ENCODE results near the gene DDX10. TPM values are rescaled to one million over a fixed set of nuclear protein-coding genes. Genes with fewer than 3 reads are reported as not detected.

Gene DDX10
- total RNA-seq, 1 experiment from 2014 or later, result 28.0 TPM

DNA sequence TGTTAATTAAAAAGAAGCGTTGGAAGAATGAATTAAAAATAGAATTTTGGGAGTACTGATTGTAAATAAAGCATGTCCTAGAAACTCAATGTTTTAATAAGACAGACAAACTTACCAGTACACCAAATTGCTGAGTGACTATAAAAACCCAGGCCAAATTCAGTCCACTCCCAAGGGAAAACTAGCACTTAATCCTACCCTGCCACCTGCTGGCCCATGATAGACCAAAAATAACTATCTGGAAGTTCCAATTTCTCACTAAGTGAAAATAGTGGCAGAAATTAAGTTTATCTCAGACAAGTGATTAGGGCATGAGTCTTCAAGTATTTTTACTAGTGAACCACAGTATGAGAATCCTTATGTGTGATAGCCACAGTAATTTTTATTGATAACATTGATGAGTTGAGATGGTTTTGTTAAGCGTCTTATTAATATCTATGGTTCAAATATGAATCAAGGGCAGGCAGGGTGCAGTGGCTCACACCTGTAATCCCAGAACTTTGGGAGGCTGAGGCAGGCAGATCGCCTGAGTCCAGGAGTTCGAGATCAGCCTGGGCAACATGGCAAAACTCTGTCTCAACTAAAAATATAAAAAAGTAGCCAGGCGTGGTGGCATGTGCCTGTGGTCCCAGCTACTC lies 9.8 kb upstream of the DDX10 start:
- peak; percentile 39 for DNase-seq (ENCODE audit: low spot score)

DNA sequence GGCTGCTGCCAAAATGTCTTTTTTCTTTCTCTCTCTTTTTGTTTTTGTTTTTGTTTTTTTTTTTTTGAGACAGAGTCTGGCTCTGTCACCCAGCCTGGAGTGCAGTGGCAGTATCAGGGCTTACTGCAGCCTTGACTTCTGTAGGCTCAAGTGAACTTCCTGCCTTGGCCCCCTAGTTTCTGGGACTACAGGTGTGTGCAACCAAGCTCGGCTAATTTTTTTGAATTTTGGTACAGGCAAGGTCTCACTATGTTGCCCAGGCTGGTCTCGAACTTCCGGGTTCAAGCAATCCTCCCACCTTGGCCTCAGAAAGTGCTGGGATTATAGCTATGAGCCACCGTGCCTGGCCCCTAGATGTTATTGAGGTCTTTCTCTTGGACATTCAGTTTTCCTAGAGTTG lies 2.2 kb upstream of the DDX10 start:
- DNase-seq (ENCODE audit: low spot score), result no peak

DNA sequence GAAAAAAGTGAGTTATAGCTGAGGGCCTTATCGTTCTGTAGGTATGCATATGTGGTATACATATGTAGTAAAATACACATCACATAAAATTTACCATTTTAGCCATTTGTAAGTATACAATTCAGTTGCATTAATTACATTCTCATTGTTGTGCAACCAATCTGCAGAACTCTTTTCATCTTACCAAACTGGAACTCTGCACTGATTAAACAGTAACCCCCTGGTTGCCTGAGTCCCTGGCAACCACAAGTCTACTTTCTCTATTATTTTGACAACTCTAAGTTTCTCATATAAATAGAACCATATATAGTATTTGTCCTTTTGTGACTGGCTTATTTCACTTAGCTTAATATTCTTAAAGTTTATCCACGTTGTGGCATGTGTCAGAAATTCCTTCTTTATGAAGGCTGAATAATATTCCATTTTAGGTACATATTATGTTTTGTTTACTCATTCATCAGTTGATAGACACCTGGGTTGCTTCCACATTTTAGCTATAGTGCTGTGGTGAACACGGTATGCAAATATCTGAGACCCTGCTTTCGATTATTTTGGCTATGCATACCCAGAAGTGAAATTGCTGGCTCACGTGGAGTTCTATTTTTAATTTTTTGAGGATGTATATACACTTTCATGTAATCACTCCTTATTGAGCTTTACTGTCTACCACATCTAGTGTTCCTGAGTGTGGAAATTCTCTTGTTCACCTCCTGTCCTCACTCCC lies 1.6 kb upstream of the DDX10 start:
- no peak for DNase-seq (ENCODE audit: low spot score)

DNA sequence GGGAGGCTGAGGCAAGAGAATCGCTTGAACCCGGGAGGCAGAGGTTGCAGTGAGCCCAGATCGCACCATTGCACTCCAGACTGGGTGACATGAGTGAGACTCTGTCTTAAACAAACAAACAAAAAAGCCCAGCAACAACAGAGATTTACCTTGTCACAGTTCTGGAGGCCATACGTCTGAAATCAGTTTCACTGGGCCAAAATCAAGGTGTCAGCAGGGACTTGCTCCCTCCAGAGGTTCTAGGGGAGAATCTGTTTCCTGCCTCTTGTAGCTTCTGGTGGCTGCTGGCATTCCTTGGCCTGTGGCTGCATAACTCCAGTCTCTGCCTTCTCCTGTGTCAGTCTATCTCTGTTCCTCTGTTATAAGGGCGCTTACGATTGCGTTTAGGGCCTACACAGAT lies 1.5 kb downstream of the DDX10 start:
- DNase-seq (ENCODE audit: low spot score), result no peak

DNA sequence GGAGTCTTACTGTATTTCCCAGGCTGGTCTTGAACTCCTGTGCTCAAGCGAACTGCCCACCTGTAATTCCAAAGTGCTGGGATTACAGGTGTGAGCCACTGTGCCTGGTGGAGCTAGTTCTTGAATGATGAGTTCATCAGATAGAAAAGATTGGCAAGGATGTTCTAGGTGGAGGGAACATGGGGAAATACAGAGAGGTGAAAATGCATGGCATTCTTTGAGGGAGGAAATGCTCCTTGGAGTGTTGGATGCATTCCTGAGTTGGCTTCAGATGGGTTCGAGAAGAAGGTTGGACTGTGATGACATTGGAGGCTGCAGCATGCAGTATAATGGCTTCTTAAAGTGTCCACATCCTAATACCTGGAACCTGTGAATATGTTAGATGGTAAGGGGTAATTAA lies 4.4 kb downstream of the DDX10 start:
- no peak for DNase-seq (ENCODE audit: low spot score)

DNA sequence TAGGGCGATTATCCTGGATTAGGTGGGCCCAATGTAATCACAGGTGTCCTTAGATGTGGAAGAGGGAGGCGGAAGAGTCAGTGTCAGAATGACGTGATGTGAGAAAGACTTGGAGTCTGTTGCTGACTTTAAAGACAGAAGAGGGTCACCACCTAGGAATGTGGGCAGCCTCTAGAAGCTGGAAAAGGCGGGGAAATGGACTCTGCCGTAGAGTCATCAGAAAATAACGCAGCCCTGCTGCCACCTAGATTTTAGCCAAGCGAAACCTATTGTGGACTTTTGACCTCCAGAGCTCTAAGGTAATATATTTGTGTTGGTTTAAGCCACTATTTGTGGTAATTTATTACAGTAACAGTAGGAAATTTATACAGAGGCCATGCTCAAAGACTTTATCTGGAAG lies 4.8 kb downstream of the DDX10 start:
- no peak for DNase-seq (ENCODE audit: low spot score)

DNA sequence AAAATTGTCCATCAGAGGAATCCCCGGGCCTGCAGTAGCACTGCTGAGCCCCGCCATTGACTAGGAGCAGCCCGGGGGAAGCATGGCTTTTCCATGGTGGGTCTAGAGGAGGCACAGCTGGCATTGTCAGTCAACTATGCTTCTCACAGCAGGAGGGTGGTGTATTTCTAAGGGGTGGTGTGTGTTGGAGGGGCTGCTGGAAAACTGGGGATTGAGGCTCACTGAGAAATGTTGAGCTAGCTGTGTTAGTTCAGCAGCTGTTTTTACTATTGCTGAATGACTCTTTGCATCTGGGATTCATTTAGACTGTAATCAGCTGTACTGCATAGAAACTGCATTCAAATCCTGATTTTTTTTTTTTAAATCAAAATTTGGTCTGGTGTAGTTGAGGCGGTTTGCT lies 5.6 kb downstream of the DDX10 start:
- DNase-seq (ENCODE audit: low spot score), result no peak

DNA sequence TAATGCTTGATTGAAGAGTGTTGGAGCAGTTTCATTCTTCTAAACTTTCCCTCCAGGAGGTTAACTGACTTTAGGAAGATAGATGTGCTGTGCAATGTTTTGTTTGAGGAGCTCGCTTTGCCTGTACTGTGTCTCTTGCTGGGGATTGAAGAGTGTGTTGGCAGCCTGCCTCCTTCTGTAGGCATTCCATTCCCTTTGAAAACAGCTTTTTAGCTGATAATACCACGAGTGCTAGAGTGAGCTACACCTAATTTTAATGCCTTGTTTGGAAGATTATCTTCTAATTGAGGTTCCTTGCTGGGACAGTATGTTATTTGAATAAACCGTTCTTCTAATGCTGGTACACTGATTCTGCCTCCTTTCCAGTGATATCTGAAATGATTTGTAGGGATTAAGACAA lies 7.2 kb downstream of the DDX10 start:
- peak; percentile 39 for DNase-seq (ENCODE audit: low spot score)

DNA sequence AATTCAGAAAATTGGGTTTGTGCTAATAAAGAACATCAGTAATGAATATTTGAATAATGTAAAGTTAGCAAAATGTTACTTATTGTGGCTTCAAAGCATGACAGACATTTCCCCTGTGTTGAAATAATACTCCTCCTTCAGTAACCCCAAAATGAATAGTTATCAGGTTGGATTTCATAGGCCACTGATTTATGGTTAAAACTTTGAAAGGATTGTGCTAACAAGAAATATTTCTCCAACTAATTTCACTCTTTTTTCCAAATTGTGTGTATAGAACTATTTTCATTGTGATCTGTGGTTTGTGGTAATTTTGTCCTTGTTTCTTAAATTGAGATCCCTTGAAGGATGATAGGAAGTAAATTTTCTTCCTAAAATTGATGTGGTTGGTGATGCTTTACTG lies 7.9 kb downstream of the DDX10 start:
- no peak for DNase-seq (ENCODE audit: low spot score)

DNA sequence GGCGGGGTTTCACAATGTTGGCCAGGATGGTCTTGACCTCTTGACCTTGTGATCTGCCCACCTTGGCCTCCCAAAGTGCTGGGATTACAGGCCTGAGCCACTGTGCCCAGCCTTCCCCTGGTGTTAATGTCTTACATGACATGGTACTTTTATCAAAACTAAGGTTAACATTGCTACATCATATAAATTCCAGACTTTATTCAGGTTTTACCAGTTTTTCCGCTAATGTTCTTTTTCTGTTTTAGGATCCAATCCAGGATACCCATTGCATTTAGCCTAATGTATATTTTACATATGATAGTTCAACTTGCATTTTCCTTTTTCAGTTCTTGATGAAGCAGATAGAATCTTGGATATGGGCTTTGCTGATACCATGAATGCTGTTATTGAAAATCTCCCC lies 14.2 kb downstream of the DDX10 start:
- DNase-seq (ENCODE audit: low spot score), result no peak

DNA sequence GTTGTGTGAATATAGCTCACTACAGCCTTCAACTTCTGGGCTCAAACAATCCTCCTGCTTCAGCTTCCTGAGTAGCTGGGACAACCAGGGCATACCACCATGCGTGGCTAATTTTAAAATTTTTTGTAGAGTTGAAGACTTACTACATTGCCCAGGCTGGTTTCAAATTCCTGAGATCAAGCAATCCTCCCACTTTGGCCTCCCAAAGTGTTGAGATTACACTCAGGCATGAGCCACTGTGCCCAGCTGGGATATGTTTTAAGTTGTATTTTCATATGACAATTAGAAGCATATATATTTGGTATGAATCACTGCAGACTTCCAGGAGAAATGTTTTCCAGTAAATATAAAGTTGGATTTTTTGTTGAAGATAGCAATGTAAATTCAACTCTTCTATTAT lies 15.4 kb downstream of the DDX10 start:
- no peak for DNase-seq (ENCODE audit: low spot score)

DNA sequence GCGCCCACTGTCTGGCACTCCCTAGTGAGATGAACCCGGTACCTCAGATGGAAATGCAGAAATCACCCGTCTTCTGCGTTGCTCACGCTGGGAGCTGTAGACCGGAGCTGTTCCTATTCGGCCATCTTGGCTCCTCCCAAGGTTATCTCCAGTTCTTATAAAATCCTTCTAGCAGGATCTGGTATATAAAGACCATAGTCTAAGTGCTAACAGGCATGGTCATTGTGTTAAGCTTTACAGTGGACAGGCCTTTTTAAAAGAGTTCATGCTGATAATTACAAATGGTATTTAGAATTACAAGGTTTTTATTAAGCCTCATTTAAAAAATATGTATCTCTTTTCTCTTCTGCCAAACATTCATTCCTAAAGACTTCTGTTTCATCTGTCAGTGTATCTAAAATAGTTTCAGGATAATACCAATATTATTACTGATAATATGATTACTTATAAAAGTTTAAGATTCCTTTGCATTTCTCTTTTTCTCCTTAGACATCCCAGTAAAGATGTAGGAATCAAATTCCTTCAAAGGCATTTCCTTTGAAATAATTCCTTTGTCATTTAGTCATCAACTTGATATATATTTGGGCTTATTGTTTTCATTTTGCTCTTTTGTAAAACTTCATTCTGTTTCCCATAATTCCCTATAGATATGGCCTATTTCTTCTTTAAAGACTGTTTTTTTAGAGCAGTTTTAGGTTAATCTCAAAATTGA lies 20.7 kb downstream of the DDX10 start:
- DNase-seq (ENCODE audit: low spot score), result no peak

DNA sequence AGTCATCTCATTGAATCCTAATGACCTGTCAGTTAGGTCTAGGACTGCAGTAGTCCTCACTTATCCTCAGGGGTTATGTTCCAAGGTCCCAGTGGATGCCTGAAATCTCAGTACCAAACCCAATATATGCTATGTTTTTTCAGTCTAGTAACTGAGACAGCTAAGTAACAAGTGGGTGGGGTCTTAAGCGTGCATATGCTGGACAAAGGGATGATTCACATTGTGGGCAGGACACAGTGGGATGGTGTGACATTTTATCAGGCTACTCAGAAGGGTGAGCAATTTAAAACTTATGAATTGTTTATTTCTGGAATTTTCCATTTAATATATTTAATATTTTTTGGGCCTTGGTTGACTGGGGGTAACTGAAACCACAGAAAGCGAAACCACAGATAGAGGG lies 29.0 kb downstream of the DDX10 start:
- DNase-seq (ENCODE audit: low spot score), result peak; percentile 53

DNA sequence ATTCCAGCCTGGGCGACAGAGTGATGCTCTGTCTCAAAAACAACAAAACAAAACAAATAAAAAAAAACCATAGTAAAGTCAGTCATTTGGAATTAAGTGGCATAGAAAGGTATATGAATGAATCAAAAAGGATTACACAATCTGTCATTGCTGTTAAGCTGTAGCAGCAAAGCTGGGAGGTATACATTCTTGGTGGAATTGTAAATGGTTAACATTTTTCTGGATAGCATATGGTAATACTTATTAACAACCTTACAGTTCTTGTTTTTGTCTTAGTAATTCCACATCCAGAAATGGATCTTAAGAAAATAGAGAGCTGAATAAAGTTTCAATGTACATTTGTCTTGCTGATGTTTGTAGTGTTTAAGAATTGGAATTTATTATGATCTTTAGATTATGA lies 30.0 kb downstream of the DDX10 start:
- no peak for DNase-seq (ENCODE audit: low spot score)

DNA sequence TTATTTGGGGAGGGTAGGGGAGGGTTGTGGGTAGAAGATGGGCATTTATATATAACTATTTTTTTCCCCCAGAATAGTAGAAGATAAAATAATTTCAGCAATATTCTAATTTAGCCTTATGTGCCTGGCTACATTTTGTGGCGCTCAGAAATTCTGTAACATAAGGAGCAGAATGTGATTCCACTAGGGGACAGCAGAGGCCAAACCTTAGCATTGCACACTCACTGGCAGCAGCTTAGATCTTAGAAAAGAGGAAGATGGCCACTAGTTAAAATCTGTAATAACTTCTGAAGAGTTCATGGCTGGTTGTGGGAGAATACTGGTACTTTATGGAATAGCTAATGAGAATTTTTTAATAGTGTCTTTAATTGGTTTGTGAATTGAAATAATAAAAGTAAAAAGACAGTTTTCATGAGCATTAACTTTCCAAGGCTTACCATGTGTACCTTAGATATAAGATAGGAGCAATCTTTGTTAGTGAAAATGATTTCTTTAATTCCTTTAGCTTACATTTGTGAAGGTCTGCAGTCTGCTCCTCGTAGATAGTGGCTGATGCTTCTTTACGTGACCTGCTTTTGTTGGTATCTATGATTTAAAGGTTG lies 33.1 kb downstream of the DDX10 start:
- DNase-seq (ENCODE audit: low spot score), result peak; percentile 43

DNA sequence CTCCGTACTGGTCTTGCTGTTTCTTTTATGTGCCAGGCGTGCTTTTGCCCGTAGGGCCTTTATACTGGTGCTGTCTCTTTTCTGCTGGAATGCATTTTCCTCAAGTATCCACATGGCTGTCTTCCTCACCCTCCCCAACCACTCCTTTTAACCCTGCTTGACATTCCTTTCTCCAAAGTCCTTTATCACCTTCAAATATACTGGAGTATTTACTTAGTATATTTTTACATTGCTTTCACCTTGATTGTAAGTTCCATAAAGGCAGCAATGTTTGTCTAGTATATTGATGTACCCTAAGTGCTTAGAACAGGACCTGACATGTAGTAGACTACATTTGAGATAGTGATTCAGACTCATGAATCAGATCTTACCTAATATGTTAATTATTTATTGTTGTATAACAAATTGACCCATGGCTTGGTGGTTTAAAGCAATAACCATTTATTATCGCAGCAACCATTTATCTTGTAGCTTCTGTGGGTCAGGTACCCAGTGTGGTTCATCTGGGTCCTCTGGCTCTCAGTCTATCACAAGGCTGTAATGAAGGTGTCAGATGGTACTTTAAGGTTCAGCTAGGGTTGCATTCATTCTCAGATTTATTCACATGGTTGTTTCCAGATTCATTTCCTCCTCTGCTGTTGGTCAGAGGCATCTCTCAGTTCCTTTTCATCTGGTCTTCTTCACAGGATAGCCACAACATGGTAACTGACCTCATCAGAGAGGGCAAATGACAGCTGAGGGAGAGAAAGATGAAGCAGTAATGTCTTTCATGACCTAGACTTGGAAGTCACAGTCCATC lies 34.2 kb downstream of the DDX10 start:
- no peak for DNase-seq (ENCODE audit: low spot score)

DNA sequence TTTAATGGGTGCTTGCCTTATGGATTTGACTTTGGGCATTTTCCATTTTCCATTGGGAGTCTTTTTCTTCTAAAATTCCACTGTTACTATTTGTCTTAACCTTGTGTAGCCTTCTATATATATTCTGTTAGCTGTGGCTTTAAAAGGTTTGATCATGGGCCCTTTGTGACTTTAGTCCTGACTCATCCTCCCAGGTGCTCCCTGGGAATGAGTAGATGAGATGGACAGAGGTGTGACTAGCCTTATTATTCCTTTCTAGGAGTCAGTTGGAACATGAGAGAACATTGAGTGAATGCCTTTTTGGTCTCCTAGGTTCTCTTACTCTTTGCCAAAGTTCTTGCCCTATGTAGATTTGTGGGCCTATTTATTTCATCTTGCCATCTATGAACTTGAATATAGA lies 39.0 kb downstream of the DDX10 start:
- DNase-seq (ENCODE audit: low spot score), result no peak

DNA sequence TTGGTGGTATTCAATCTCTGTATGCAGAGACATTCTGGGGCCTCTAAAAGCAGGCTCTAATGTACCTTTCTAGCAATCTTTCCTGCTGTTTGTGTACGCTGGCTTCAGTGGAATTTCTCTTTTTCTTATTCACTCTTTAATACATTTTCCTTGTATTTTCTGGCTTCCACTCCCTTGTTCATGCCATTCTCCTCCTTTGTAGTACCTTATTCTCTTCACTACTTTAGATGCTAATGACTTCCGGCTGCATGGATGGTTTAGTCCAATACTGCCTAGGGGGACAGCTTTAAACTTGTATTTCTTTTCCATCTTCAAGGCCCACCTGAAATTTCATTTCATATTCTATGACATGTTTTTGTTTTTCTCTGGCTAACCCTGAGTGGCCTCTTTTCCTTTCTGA lies 40.2 kb downstream of the DDX10 start:
- no peak for DNase-seq (ENCODE audit: low spot score)

DNA sequence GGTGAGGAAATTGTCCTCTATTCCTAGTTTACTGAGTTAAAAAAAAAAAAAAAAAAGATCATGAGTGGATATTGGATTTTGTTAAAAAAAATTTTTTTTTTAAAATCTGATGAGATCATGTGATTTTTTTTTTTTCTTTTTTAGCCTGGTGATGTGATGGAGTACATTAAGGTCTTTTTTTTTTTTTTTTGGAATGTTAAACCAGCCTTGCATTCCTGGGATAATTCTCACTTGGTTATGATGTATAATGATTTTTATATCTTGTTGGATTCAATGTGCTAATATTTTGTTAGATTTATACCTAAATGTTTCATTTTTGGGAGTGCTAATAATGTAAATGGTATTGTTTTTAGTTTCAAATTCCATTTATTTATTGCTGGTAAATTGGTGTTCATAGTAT lies 43.3 kb downstream of the DDX10 start:
- DNase-seq (ENCODE audit: low spot score), result no peak

DNA sequence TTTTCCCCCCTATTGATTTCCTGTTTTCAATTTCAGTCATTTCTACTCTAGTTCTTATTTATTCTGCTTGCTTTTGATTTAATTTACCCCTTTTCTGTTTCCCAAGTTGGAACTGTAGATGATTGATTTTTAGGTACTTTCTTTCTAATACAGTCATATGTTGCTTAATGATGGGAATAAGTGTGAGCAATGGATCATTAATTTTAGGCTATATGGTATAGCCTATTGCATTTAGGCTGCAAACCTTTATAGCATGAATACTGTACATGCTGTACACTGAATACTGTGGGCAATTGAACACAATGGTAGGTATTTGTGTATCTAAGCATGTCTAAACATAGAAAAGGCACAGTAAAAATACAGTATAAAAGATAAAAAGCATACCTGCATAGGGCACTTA lies 44.9 kb downstream of the DDX10 start:
- no peak for DNase-seq (ENCODE audit: low spot score)

DNA sequence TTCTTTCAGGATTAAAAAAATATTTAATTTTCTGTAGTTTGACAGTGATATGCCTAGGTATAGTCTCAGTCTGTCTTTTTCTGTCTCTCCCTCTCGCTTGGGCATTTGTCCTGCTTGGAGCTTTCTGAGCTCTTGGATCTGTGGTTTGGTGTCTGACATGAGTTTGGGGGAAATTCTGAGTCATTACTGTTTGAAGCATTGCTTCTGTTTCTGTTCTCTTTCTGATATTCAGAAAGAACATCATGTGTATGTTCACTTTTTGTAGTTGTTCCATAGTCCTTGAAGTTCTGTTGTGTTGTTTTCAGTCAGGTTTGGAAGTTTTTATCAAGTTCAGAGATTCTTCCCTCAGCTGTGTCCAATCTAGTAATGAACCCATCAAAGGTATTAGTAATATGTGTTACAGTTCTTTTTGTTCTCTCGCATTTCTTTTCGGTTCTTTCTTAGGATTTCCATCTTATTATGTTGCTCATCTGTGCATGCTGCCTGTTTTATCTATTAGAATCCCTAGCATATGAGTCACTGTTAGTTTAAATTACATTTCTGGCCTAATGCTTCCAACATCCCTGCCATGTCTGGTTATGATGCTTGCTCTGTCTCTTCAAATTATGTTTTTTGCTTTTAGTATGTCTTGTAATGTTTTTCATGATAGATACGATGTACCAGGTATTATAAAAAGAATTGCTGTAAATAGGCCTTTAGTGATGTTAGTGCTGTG lies 48.4 kb downstream of the DDX10 start:
- no peak for DNase-seq (ENCODE audit: low spot score)
